ENCODE data around the gene PLCG1. TPM values are rescaled to one million over a fixed set of nuclear protein-coding genes. Genes with fewer than 3 reads are reported as not detected.

The PLCG1 gene
- polyA plus RNA-seq, 4 donors: 27.6 to 106 (median 51.2) TPM

- FAIRE-seq (no peak), DNase-seq (no peak)
- Histone ChIP-seq H3K9me3 (ENCODE audit: control insufficient read depth in 2 of 2, insufficient read depth in 1 of 2, low read depth in 1 of 2, low read length in 1 of 2) (no peaks in the 10 kb centered on the region), H3K4me1 (ENCODE audit: control insufficient read depth in 3 of 3, insufficient read depth in 2 of 3, low read depth in 1 of 3, low read length in 2 of 3) (no peaks in the 10 kb centered on the region), H3K27me3 (ENCODE audit: control insufficient read depth in 3 of 3, insufficient read depth in 3 of 3, low read length in 3 of 3) (no peaks in the 10 kb centered on the region), H3K36me3 (ENCODE audit: control insufficient read depth in 3 of 3, insufficient read depth in 2 of 3, low read depth in 1 of 3, low read length in 3 of 3) (peaks cover 20 to 97% (median 58%) of the 10 kb centered on the region in 3 donors), H3K4me3 (ENCODE audit: low read depth in 1 of 3, low read length in 3 of 3) (no peak overlapping the region), H3K27ac (ENCODE audit: low read depth in 1 of 3, low read length in 2 of 3) (no peak overlapping the region)
- 89 to 94% (median 91%) methylated on average over 24 of the region's 24 CpGs for WGBS, 3 donors
These were observed 27.9 kb downstream of the PLCG1 start for GRCh38 chr20:41165001-41165882.

GRCh38 chr20:41166201-41167117 lies 29.1 kb downstream of the PLCG1 start:
- 90 to 93% (median 93%) methylated on average over 27 of the region's 27 CpGs for WGBS, 3 donors
- no peak for FAIRE-seq
- no peak overlapping the region for H3K4me3 ChIP-seq (ENCODE audit: low read depth in 1 of 3, low read length in 3 of 3)
- DNase-seq: no peak
- no peaks in the 10 kb centered on the region for H3K4me1 ChIP-seq (ENCODE audit: control insufficient read depth in 3 of 3, insufficient read depth in 2 of 3, low read depth in 1 of 3, low read length in 2 of 3)
- peaks cover 20 to 98% (median 58%) of the 10 kb centered on the region in 3 donors for H3K36me3 ChIP-seq (ENCODE audit: control insufficient read depth in 3 of 3, insufficient read depth in 2 of 3, low read depth in 1 of 3, low read length in 3 of 3)
- no peaks in the 10 kb centered on the region for H3K9me3 ChIP-seq (ENCODE audit: control insufficient read depth in 2 of 2, insufficient read depth in 1 of 2, low read depth in 1 of 2, low read length in 1 of 2)
- no peaks in the 10 kb centered on the region for H3K27me3 ChIP-seq (ENCODE audit: control insufficient read depth in 3 of 3, insufficient read depth in 3 of 3, low read length in 3 of 3)
- no peak overlapping the region for H3K27ac ChIP-seq (ENCODE audit: low read depth in 1 of 3, low read length in 2 of 3)

GRCh38 chr20:41167118-41167470 lies 29.8 kb downstream of the PLCG1 start:
- Histone ChIP-seq H3K9me3 (ENCODE audit: control insufficient read depth in 2 of 2, insufficient read depth in 1 of 2, low read depth in 1 of 2, low read length in 1 of 2) (no peaks in the 10 kb centered on the region), H3K36me3 (ENCODE audit: control insufficient read depth in 3 of 3, insufficient read depth in 2 of 3, low read depth in 1 of 3, low read length in 3 of 3) (peaks cover 20 to 98% (median 63%) of the 10 kb centered on the region in 3 donors), H3K27ac (ENCODE audit: low read depth in 1 of 3, low read length in 2 of 3) (no peak overlapping the region), H3K4me3 (ENCODE audit: low read depth in 1 of 3, low read length in 3 of 3) (no peak overlapping the region), H3K27me3 (ENCODE audit: control insufficient read depth in 3 of 3, insufficient read depth in 3 of 3, low read length in 3 of 3) (no peaks in the 10 kb centered on the region), H3K4me1 (ENCODE audit: control insufficient read depth in 3 of 3, insufficient read depth in 2 of 3, low read depth in 1 of 3, low read length in 2 of 3) (no peaks in the 10 kb centered on the region)
- WGBS, 3 donors: 90 to 95% (median 92%) methylated on average over 3 of the region's 3 CpGs
- FAIRE-seq (no peak), DNase-seq (no peak)

- WGBS, 3 donors: 79 to 88% (median 85%) methylated on average over 11 of the region's 11 CpGs
- H3K27ac ChIP-seq (ENCODE audit: low read depth in 1 of 3, low read length in 2 of 3): no peak overlapping the region
- H3K27me3 ChIP-seq (ENCODE audit: control insufficient read depth in 3 of 3, insufficient read depth in 3 of 3, low read length in 3 of 3): no peaks in the 10 kb centered on the region
- H3K4me3 ChIP-seq (ENCODE audit: low read depth in 1 of 3, low read length in 3 of 3): no peak overlapping the region
- no peaks in the 10 kb centered on the region for H3K4me1 ChIP-seq (ENCODE audit: control insufficient read depth in 3 of 3, insufficient read depth in 2 of 3, low read depth in 1 of 3, low read length in 2 of 3)
- DNase-seq (no peak), FAIRE-seq (no peak)
- no peaks in the 10 kb centered on the region for H3K9me3 ChIP-seq (ENCODE audit: control insufficient read depth in 2 of 2, insufficient read depth in 1 of 2, low read depth in 1 of 2, low read length in 1 of 2)
- peaks cover 16 to 98% (median 61%) of the 10 kb centered on the region in 3 donors for H3K36me3 ChIP-seq (ENCODE audit: control insufficient read depth in 3 of 3, insufficient read depth in 2 of 3, low read depth in 1 of 3, low read length in 3 of 3)
These were observed 30.3 kb downstream of the PLCG1 start for GRCh38 chr20:41167481-41168253.

GRCh38 chr20:41168281-41169161 lies 31.2 kb downstream of the PLCG1 start:
- DNase-seq (no peak), FAIRE-seq (no peak)
- Histone ChIP-seq H3K4me3 (ENCODE audit: low read depth in 1 of 3, low read length in 3 of 3) (no peak overlapping the region), H3K4me1 (ENCODE audit: control insufficient read depth in 3 of 3, insufficient read depth in 2 of 3, low read depth in 1 of 3, low read length in 2 of 3) (no peaks in the 10 kb centered on the region), H3K9me3 (ENCODE audit: control insufficient read depth in 2 of 2, insufficient read depth in 1 of 2, low read depth in 1 of 2, low read length in 1 of 2) (no peaks in the 10 kb centered on the region), H3K36me3 (ENCODE audit: control insufficient read depth in 3 of 3, insufficient read depth in 2 of 3, low read depth in 1 of 3, low read length in 3 of 3) (peaks cover 10 to 97% (median 54%) of the 10 kb centered on the region in 3 donors), H3K27me3 (ENCODE audit: control insufficient read depth in 3 of 3, insufficient read depth in 3 of 3, low read length in 3 of 3) (no peaks in the 10 kb centered on the region), H3K27ac (ENCODE audit: low read depth in 1 of 3, low read length in 2 of 3) (no peak overlapping the region)
- 88 to 94% (median 93%) methylated on average over 10 of the region's 10 CpGs for WGBS, 3 donors

- Histone ChIP-seq H3K36me3 (ENCODE audit: control insufficient read depth in 3 of 3, insufficient read depth in 2 of 3, low read depth in 1 of 3, low read length in 3 of 3) (peaks cover 9 to 97% (median 52%) of the 10 kb centered on the region in 3 donors), H3K27me3 (ENCODE audit: control insufficient read depth in 3 of 3, insufficient read depth in 3 of 3, low read length in 3 of 3) (no peaks in the 10 kb centered on the region), H3K9me3 (ENCODE audit: control insufficient read depth in 2 of 2, insufficient read depth in 1 of 2, low read depth in 1 of 2, low read length in 1 of 2) (no peaks in the 10 kb centered on the region), H3K27ac (ENCODE audit: low read depth in 1 of 3, low read length in 2 of 3) (no peak overlapping the region), H3K4me3 (ENCODE audit: low read depth in 1 of 3, low read length in 3 of 3) (no peak overlapping the region), H3K4me1 (ENCODE audit: control insufficient read depth in 3 of 3, insufficient read depth in 2 of 3, low read depth in 1 of 3, low read length in 2 of 3) (no peaks in the 10 kb centered on the region)
- DNase-seq (no peak), FAIRE-seq (no peak)
- 95 to 97% (median 95%) methylated on average over 9 of the region's 9 CpGs for WGBS, 3 donors
These were observed 31.9 kb downstream of the PLCG1 start for GRCh38 chr20:41169162-41169690.

- peaks cover 8 to 97% (median 51%) of the 10 kb centered on the region in 3 donors for H3K36me3 ChIP-seq (ENCODE audit: control insufficient read depth in 3 of 3, insufficient read depth in 2 of 3, low read depth in 1 of 3, low read length in 3 of 3)
- H3K4me3 ChIP-seq (ENCODE audit: low read depth in 1 of 3, low read length in 3 of 3): no peak overlapping the region
- no peak overlapping the region for H3K27ac ChIP-seq (ENCODE audit: low read depth in 1 of 3, low read length in 2 of 3)
- no peaks in the 10 kb centered on the region for H3K27me3 ChIP-seq (ENCODE audit: control insufficient read depth in 3 of 3, insufficient read depth in 3 of 3, low read length in 3 of 3)
- DNase-seq (no peak), FAIRE-seq (no peak)
- WGBS, 3 donors: 90 to 92% (median 91%) methylated on average over 14 of the region's 14 CpGs
- no peaks in the 10 kb centered on the region for H3K4me1 ChIP-seq (ENCODE audit: control insufficient read depth in 3 of 3, insufficient read depth in 2 of 3, low read depth in 1 of 3, low read length in 2 of 3)
- no peaks in the 10 kb centered on the region for H3K9me3 ChIP-seq (ENCODE audit: control insufficient read depth in 2 of 2, insufficient read depth in 1 of 2, low read depth in 1 of 2, low read length in 1 of 2)
These were observed 32.5 kb downstream of the PLCG1 start for GRCh38 chr20:41169791-41170351.

All from small intestine (tissue), 7 donors.